NCI-H2227 treated with DMSO at 0.1 percent for 48 hours (cell line): ENCODE results near the gene CHCHD6.

ENCODE experiments used
- DNase-seq: peaks from one replicate; lab custom pipeline; 2025; lab: John Stamatoyannopoulos, UW

CHCHD6 gene

GRCh38 chr3:126977821-126978220 lies 273.8 kb downstream of the CHCHD6 start:
- DNase-seq, result no peak

GRCh38 chr3:126978291-126978690 lies 274.3 kb downstream of the CHCHD6 start:
- DNase-seq, result no peak

- DNase-seq, result no peak
Measured at GRCh38 chr3:126979046-126979628, 275.1 kb downstream of the CHCHD6 start.

GRCh38 chr3:126980266-126980811 lies 276.3 kb downstream of the CHCHD6 start:
- no peak for DNase-seq

DNA sequence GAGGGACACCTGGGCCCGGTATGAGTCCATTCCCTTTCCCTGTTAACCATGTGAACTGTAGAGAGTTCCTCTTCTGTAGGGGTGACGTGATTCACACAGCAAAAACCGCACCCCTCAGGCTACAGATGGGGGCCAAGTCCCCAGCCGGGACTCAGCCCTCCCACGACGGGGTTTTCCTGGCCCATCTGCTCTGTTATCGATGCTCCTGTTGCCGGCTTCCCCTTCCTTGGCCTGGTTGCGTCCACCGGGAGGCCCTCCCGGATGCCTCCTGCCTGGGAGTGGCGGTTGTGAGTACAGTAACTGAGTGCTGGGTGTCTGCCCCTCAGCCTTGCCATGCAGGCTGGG lies 278.1 kb downstream of the CHCHD6 start:
- no peak for DNase-seq

DNA sequence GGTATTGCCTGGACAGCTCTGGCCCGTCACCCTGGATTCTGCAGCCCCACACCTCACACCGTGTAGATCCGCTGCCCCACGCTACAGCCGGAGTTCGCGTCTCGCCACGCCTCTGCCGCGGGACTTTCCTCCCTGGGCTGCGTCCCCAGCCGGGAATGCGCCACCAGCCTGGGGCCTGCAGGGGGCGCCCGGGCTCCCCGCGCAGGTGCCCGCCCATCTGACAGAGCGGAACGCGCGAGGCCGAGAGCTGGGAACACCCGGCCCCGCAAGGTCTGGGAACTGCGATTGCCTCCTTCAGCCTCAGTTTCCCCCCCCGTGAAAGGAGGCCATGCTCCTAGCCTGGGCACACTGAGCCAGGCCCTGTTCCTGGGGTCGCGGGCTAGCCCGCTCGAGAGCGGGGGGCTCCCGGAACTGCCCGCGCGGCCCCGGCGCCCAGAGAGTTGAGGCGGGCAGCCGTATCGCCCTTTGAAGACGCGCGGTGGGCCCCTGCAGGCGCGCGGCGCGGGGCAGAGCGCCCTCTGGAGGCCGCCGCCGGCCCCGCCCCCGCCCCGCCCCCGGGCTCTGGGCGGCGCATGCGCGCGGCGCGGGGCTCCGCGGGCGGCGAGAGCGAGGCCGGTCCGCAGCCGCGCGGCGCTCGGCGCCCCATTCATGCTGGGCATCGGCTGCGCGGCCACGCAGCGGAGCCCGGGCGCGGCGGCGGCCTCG lies 278.6 kb downstream of the CHCHD6 start, which contains the start of gene PLXNA1:
Gene PLXNA1 (plus strand): TSS at position 645 of the 705 bp plus-strand sequence. CDS start 5,479 bp downstream, outside the sequence.
- DNase-seq, result peak; percentile 50

GRCh38 chr3:126983276-126983652 lies 279.2 kb downstream of the CHCHD6 start:
- DNase-seq, result no peak

DNA sequence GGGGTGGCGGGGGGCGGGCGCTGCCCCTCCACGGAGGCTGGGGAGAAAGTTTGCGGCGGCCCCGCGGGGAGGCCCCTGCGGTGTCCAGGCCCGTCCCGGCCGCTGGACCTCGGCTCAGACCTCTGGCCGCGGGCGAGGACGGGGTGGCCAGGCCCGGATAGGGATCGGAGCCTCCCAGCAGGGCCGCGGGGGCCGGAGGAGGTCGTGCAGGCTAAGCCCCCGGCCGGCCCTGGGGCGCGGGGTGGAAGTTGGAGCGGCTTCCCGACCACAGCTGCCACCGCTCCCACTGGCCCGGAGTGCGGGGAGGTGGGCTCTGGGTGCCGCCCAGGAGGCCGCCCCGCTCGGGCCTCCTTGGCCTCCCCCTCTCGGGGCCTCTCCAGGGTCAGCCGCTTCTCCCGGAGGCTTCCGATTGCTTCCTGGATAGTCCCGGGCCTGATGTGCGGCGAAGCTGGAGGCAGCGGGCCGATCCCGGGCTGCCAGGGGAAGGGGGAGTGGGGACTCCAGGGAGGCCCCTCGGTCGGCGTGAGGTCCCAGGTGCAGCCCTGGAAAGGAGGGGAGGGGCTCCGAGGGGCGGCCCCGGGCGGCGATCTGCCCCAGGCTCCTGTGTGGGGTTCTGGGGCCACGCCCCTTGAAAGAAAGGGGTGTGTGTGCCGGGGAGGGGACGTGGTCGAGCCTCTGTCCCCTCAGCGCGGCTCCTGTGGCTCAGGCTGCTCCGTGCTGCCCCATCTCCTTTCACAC lies 279.8 kb downstream of the CHCHD6 start:
- DNase-seq, result no peak

DNA sequence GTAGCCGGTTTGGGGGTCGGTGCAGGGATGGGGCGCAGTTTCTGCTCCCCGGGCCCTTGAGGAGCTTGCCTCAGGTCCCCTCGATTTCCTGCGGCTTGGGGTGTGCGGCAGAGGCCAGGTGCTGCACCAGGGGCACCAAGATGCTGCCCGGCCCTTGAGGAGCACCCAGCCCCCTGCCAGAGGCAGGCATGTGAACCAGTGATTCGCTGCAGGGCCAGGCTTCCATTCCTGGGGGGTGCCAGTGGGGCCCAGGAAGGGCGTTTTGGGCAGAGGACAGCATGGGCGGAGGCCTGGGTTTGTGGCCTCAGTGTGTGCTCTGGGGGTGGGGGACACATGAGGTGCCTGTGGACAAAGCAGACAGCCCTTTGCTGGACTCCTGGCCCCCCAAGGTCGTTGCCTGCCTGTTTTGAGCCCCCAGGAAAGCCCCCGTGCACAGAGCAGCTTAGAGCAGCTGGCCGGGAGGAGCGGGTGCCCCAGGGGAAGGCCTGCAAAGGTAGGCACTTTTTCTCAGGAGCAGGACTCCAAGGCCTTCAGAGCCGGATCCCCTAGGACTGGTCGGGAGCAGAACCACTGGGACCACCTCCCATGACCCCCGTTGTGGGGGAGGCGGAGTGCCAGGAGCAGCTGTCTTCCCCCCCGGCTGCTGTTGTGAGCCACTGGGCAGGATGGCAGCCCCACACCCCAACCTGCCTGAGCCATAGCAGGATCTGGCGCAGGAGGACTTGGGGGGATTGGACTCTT lies 280.5 kb downstream of the CHCHD6 start:
- no peak for DNase-seq

- no peak for DNase-seq
Measured at GRCh38 chr3:126985132-126985985, 281.3 kb downstream of the CHCHD6 start.

GRCh38 chr3:126986001-126986400 lies 282.0 kb downstream of the CHCHD6 start:
- peak; percentile 66 for DNase-seq

GRCh38 chr3:126987129-126987528 lies 283.1 kb downstream of the CHCHD6 start:
- no peak for DNase-seq

DNA sequence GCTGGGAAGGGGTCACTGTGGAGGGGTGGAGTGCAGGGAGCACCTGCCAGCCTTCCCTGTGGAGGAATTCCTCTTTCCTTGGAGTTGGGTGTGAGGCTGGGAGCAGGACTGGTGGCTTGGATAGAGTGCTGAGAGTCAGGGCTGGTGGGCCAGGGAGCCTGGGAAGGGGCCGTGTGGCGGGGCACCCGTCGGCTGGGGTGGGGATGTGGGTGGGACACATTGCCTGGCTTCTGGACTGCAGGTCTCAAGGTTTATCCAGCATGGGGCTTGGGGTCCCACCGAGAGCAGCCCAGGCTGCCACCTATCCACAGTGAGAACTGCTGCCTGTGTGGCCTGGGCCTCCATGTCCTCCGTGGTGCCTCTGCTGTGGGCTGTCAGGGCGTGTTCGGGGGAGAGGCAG lies 283.6 kb downstream of the CHCHD6 start:
- no peak for DNase-seq

- DNase-seq, result no peak
Measured at GRCh38 chr3:126988451-126989021, 284.5 kb downstream of the CHCHD6 start.

GRCh38 chr3:126989316-126990023 lies 285.4 kb downstream of the CHCHD6 start:
- DNase-seq, result no peak

- DNase-seq, result no peak
Measured at GRCh38 chr3:126990024-126990700, 286.1 kb downstream of the CHCHD6 start.

DNA sequence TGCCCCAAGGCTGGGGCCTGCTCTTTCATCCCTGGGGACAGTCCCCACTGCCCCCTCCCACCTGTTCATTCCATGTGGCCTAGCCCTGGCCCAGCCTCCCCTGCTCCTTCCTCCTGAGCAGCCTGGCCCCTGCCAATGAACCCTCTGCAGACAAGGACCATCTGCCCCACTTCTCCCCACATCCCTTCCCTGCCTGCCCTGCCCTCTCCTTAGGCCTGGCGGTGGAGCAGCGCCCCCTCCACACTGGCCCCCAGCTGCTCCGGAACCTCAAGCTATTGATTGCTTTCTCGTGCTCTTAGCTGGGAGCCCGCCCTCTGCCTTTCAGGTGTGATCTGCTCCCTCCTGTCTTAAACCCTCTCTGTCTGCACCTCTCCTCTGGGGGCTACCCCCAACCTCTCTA lies 286.9 kb downstream of the CHCHD6 start:
- no peak for DNase-seq

DNA sequence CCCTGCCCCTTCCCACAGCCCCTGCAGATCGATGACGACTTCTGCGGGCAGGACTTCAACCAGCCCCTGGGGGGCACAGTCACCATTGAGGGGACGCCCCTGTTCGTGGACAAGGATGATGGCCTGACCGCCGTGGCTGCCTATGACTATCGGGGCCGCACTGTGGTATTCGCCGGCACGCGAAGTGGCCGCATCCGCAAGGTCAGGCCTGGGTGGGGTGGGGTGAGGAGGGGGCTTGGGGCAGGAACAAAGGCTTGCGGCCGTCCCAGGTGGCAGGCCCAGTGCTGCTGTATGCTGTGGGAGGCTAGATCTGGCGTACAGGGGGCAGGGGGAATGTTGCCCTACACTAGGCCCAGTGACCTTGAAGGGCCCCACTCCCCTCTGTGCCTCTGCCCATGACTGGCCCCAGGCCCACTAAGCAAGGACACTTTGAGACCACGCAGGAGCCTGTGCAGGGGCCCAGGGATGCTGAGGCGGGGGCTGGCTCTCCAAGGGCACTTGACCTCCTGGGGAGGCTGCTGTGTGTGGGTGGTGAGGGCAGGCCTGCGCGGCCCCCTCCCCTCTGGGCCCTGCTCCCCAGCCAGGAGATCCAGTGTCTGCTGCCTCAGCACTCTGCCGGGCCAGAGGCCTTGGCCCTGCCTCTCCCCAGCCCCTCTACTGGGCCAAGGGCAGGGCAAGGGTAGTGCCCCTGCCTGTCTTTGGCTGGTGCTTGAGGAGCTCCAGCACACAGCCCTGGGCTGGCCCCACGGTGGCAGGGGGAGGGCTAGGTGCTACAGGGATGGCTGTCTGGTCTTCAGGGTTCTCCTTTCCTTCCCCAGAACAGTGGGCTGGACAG lies 287.5 kb downstream of the CHCHD6 start:
- DNase-seq, result no peak

GRCh38 chr3:126992216-126992615 lies 288.2 kb downstream of the CHCHD6 start:
- DNase-seq, result no peak
